Osteoblast (primary cell): ENCODE data around the gene C1QTNF9B. TPM values are rescaled to one million over a fixed set of nuclear protein-coding genes. Genes with fewer than 3 reads are reported as not detected.

Experiments
- DNase-seq: peaks from one replicate; pipeline ENCODE4 v3.0.0; 2011; ENCODE audit warnings: low spot score, mixed read lengths; ENCODE audit not compliant: insufficient read length; ENCODE audit errors: missing footprints
- H2AFZ ChIP-seq: 2 replicates; pipeline ENCODE4 v1.6.0; 2011; ENCODE audit warnings: mild to moderate bottlenecking, low read length
- H3K27ac ChIP-seq: 2 replicates; pipeline ENCODE4 v1.5.1; 2011; ENCODE audit warnings: mild to moderate bottlenecking, low read depth, low read length, moderate library complexity
- H3K27me3 ChIP-seq: 2 replicates; pipeline ENCODE4 v1.6.0; 2012; ENCODE audit warnings: mild to moderate bottlenecking, control low read depth, inconsistent platforms, low read length, moderate library complexity; ENCODE audit not compliant: insufficient read depth
- H3K36me3 ChIP-seq: 2 replicates; pipeline ENCODE4 v1.5.1; 2011; ENCODE audit warnings: mild to moderate bottlenecking, low read length, control low read depth, moderate library complexity; ENCODE audit not compliant: insufficient read depth
- H3K4me1 ChIP-seq: 2 replicates; pipeline ENCODE4 v1.5.1; 2011; ENCODE audit warnings: mild to moderate bottlenecking, low read length, control low read depth, moderate library complexity; ENCODE audit not compliant: insufficient read depth
- H3K4me2 ChIP-seq: 2 replicates; pipeline ENCODE4 v1.6.0; 2011; ENCODE audit warnings: mild to moderate bottlenecking, low read length; ENCODE audit not compliant: insufficient read depth
- H3K4me3 ChIP-seq: fragments of 200-600 bp; sonication (generic); 3 replicates; pipeline ENCODE4 v1.5.1; 2012; ENCODE audit warnings: mild to moderate bottlenecking, low read length, inconsistent platforms; ENCODE audit not compliant: insufficient read depth
- H3K79me2 ChIP-seq: 2 replicates; pipeline ENCODE4 v1.6.0; 2012; ENCODE audit warnings: mild to moderate bottlenecking, low read length, control low read depth, inconsistent platforms; ENCODE audit not compliant: insufficient read depth
- H3K9me3 ChIP-seq: 2 replicates; pipeline ENCODE4 v1.5.1; 2011; ENCODE audit warnings: low read depth, low read length, control low read depth
- H4K20me1 ChIP-seq: 2 replicates; pipeline ENCODE4 v1.6.0; 2012; ENCODE audit warnings: mild to moderate bottlenecking, low read length, control low read depth; ENCODE audit not compliant: insufficient read depth
- total RNA-seq: library from RNA; depleted of rRNA; stranded (reverse); fragments of >200 nt; gene quantifications from 2 replicates; pipeline ENCODE4 v1.2.3, GENCODE V29; 2012
- TF ChIP-seq, protein P1 (sequence below): IDR thresholded peaks from 2 replicates; pipeline ENCODE4 v1.5.1; 2011; ENCODE audit warnings: mild to moderate bottlenecking, low read depth, low read length, moderate library complexity; ENCODE audit errors: extremely low read depth

C1QTNF9B gene
- total RNA-seq, 1 donor: not detected

DNA sequence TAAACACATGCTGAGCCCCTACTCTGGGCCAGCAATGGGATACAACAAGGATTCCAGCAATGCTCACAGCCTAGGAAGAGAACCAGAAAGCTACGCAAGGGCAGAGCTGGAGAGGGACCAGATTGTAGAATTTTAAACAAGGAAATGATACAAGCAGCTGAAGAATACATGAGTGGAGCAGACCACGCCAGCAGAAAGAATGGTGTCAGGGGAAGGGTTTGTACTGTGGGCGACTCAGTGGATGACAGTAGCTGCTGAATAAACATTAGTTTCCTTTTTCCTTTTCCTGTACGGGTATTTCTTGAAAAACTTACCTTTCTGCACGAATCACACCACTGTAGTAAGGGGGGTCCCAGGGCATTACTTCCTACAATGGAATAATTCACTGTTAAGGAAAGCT, 38.8 kb downstream of the C1QTNF9B start:
- Histone ChIP-seq H3K4me3 (no peak overlapping the region), H2AFZ (peak overlapping the region; percentile 52), H4K20me1 (no peaks in the 10 kb centered on the region), H3K27ac (no peak overlapping the region), H3K27me3 (no peaks in the 10 kb centered on the region), H3K4me1 (no peaks in the 10 kb centered on the region), H3K4me2 (no peak overlapping the region), H3K9me3 (no peaks in the 10 kb centered on the region), H3K79me2 (no peaks in the 10 kb centered on the region), H3K36me3 (peaks cover 8% of the 10 kb centered on the region)
- TF ChIP-seq, protein P1, sequence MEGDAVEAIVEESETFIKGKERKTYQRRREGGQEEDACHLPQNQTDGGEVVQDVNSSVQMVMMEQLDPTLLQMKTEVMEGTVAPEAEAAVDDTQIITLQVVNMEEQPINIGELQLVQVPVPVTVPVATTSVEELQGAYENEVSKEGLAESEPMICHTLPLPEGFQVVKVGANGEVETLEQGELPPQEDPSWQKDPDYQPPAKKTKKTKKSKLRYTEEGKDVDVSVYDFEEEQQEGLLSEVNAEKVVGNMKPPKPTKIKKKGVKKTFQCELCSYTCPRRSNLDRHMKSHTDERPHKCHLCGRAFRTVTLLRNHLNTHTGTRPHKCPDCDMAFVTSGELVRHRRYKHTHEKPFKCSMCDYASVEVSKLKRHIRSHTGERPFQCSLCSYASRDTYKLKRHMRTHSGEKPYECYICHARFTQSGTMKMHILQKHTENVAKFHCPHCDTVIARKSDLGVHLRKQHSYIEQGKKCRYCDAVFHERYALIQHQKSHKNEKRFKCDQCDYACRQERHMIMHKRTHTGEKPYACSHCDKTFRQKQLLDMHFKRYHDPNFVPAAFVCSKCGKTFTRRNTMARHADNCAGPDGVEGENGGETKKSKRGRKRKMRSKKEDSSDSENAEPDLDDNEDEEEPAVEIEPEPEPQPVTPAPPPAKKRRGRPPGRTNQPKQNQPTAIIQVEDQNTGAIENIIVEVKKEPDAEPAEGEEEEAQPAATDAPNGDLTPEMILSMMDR: no peak
- DNase-seq: no peak

DNA sequence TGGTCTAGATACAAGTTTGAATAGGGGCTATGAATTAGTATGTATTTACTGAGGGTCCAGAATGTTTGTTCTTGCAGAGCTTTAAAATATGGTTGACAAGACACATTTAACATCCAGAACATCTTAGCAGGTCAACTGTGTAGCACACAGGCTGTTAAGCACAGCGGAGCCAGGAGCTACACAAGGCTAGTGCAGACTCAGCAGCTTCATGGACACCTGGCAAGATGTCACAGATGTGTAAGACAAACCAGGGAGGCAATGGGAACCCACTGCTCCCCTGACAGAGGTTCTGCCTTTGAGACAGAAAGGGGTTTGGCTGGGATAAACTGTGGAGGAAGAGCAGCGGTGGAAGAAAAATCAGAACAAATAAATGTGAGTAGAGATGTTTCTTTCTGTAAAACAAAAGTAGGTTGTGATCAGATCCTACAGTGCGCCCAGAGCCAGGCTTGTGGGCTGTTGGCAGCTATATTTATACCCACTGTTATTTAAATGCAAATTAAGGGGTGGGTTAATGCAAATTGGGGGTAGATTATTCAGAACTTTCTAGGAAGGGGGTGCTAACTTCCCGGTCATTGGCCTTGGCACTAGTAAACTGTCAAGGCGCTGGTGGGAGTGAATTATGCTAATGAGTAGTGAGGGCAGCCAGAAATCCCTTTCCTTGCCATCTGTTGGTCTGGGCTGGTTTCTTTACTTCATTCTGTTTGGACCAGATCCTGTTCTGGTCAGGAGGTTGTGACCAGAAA, 41.1 kb downstream of the C1QTNF9B start:
- DNase-seq: no peak
- Histone ChIP-seq H3K4me3 (no peak overlapping the region), H3K36me3 (peaks cover 4% of the 10 kb centered on the region), H4K20me1 (no peaks in the 10 kb centered on the region), H3K4me1 (no peaks in the 10 kb centered on the region), H3K4me2 (no peak overlapping the region), H3K27ac (no peak overlapping the region), H2AFZ (no peak overlapping the region), H3K27me3 (no peaks in the 10 kb centered on the region), H3K79me2 (no peaks in the 10 kb centered on the region), H3K9me3 (no peaks in the 10 kb centered on the region)
- TF ChIP-seq, protein P1: no peak

DNA sequence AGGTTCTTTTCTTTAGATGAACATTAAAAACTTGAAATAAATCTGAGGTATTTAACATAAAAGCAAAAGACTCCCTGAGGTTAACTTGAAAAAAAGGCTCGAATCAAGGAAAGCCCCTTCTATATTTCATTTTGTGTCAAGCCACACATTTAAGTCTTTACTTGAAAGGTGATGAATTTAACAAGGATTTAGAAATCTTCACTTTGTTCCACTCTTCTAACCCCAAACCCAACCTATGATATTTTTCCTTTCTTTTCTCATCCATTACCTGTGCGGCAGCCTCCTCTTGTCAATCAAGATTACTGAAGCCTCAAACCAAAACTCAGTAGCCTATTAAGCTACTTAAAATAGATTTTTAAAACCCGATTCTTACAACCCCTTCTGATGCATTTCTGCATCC, 41.9 kb downstream of the C1QTNF9B start:
- Histone ChIP-seq H4K20me1 (no peaks in the 10 kb centered on the region), H3K4me2 (no peak overlapping the region), H2AFZ (no peak overlapping the region), H3K79me2 (no peaks in the 10 kb centered on the region), H3K9me3 (no peaks in the 10 kb centered on the region), H3K27ac (no peak overlapping the region), H3K4me3 (no peak overlapping the region), H3K27me3 (no peaks in the 10 kb centered on the region), H3K4me1 (peaks cover 4% of the 10 kb centered on the region), H3K36me3 (no peaks in the 10 kb centered on the region)
- TF ChIP-seq, protein P1: no peak
- no peak for DNase-seq

DNA sequence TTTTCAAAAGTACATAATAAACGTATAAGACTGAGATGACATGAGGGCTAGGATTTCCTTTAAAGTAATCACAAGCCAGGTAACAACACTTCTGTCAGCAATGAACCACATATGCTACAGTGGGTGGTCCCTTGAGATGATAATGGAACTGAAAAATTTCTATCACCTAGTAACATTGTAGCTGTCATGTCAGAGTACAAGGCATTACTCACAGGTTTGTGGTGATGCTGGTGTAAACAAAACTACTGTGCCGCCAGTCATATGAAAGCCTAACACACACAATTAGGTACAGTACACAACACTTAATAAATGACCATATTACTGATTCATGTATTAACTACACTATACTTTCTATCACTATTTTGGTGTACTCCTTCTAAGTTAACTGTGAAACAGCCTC, 45.0 kb downstream of the C1QTNF9B start:
- DNase-seq: no peak
- H3K4me1 ChIP-seq: peaks cover 4% of the 10 kb centered on the region
- no peak overlapping the region for H3K4me3 ChIP-seq
- no peak overlapping the region for H2AFZ ChIP-seq
- H3K27me3 ChIP-seq: no peaks in the 10 kb centered on the region
- no peak overlapping the region for H3K27ac ChIP-seq
- H4K20me1 ChIP-seq: no peaks in the 10 kb centered on the region
- TF ChIP-seq, protein P1: no peak
- H3K4me2 ChIP-seq: no peak overlapping the region
- no peaks in the 10 kb centered on the region for H3K79me2 ChIP-seq
- H3K9me3 ChIP-seq: no peaks in the 10 kb centered on the region
- no peaks in the 10 kb centered on the region for H3K36me3 ChIP-seq
